SK-N-SH (cell line): ENCODE results near the gene RBL1.

Experiments
- EZH2phosphoT487 ChIP-seq: fragments of 200-600 bp; sonication (generic); IDR thresholded peaks from 2 replicates; pipeline ENCODE4 v1.6.1; 2017; ENCODE audit warnings: low read depth, mixed run types, mild to moderate bottlenecking, antibody characterized with exemption, moderate library complexity, borderline replicate concordance
- NFIC ChIP-seq: IDR thresholded peaks from 2 replicates; pipeline ENCODE4 v1.4.0; 2012; ENCODE audit warnings: borderline replicate concordance
- NRF1 ChIP-seq: IDR thresholded peaks from 2 replicates; pipeline ENCODE4 v1.6.1; 2012; ENCODE audit warnings: low read depth, mild to moderate bottlenecking, low read length
- POLR2AphosphoS5 ChIP-seq: IDR thresholded peaks from 2 replicates; pipeline ENCODE4 v1.6.1; 2012; ENCODE audit warnings: low read depth, low read length
- RCOR1 ChIP-seq: fragments of 150-350 bp; IDR thresholded peaks from 2 replicates; pipeline ENCODE4 v1.6.1; 2017; ENCODE audit warnings: antibody characterized with exemption, low read length
- SIN3A ChIP-seq: IDR thresholded peaks from 2 replicates; pipeline ENCODE4 v1.6.1; 2012; ENCODE audit warnings: low read depth, mild to moderate bottlenecking, low read length, moderate library complexity, borderline replicate concordance
- TCF12 ChIP-seq: IDR thresholded peaks from 2 replicates; pipeline ENCODE4 v1.4.0; 2012
- YY1 ChIP-seq: IDR thresholded peaks from 2 replicates; pipeline ENCODE4 v1.4.0; 2012; ENCODE audit warnings: low read depth, mild to moderate bottlenecking
- TF ChIP-seq, protein P1 (sequence below): fragments of 150-350 bp; IDR thresholded peaks from 2 replicates; pipeline ENCODE4 v1.6.1; 2017; ENCODE audit warnings: antibody characterized with exemption, low read length, low read depth, borderline replicate concordance
- TF ChIP-seq, protein P2 (sequence below): fragments of 200-600 bp; sonication (generic); IDR thresholded peaks from 2 replicates; pipeline ENCODE4 v1.6.1; 2017; ENCODE audit warnings: antibody characterized with exemption, mild to moderate bottlenecking, moderate library complexity

DNA sequence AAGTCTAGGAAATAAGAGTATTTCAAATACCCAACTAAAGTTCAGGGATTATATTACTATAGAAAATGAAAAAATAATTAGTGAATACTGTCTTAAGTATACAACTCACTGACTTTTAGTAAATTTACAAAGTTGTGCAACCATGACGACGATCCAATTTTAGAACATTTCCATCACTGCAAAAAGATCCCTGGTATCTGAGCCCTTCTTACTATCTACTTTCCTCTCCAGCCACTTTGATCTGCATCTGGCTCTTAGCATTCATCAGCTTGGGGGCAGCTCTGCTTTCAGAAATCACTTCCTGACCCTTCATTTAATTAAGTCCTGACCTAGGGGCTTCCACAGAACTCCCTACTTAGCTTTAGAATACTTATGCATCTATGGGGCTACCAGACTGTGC lies 38.2 kb upstream of the RBL1 start:
- TF ChIP-seq, protein P1, sequence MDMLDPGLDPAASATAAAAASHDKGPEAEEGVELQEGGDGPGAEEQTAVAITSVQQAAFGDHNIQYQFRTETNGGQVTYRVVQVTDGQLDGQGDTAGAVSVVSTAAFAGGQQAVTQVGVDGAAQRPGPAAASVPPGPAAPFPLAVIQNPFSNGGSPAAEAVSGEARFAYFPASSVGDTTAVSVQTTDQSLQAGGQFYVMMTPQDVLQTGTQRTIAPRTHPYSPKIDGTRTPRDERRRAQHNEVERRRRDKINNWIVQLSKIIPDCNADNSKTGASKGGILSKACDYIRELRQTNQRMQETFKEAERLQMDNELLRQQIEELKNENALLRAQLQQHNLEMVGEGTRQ = no peak
- TF ChIP-seq POLR2AphosphoS5 = no peak
- TF ChIP-seq TCF12 = no peak
- TF ChIP-seq SIN3A = no peak
- TF ChIP-seq NFIC = no peak
- no peak for TF ChIP-seq NRF1
- TF ChIP-seq, protein P2, sequence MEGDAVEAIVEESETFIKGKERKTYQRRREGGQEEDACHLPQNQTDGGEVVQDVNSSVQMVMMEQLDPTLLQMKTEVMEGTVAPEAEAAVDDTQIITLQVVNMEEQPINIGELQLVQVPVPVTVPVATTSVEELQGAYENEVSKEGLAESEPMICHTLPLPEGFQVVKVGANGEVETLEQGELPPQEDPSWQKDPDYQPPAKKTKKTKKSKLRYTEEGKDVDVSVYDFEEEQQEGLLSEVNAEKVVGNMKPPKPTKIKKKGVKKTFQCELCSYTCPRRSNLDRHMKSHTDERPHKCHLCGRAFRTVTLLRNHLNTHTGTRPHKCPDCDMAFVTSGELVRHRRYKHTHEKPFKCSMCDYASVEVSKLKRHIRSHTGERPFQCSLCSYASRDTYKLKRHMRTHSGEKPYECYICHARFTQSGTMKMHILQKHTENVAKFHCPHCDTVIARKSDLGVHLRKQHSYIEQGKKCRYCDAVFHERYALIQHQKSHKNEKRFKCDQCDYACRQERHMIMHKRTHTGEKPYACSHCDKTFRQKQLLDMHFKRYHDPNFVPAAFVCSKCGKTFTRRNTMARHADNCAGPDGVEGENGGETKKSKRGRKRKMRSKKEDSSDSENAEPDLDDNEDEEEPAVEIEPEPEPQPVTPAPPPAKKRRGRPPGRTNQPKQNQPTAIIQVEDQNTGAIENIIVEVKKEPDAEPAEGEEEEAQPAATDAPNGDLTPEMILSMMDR = no peak
- TF ChIP-seq RCOR1 = no peak
- no peak for TF ChIP-seq EZH2phosphoT487
- TF ChIP-seq YY1 = no peak
